ENCODE results near the gene CNDP1. TPM values are rescaled to one million over a fixed set of nuclear protein-coding genes. Genes with fewer than 3 reads are reported as not detected.

Gene CNDP1
- total RNA-seq, 2 experiments from 2014 or later, result 0.25 to 0.39 TPM

DNA sequence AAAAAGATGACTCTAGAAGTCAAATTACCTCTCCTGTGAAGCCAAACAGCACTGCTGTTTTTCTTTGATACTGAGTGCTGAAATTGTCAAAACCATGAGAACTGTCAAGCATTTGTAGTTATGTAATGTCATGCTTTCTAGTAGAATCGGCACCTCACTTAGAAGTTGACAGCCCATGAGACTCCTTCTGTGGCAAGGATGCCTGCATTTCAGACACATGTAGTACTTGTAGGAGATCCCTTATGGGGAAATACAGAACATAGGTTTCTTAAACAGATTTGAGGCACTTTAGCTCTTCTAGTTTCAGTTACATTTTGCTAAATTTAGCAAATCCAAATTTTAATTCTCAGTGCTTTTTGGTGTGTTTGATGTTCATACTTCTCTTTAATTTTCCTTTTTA lies 79.1 kb downstream of the CNDP1 start:
- H3K9me3 ChIP-seq (ENCODE audit: control insufficient read depth in 1 of 2, insufficient read depth in 1 of 2, low read length in 2 of 2), result peaks cover 0 to 4% of the 10 kb centered on the region in 2 experiments
- H3K4me1 Mint-ChIP-seq (ENCODE audit: low read depth), result peaks cover 43% of the 10 kb centered on the region
- DNase-seq (no peak), ATAC-seq (ENCODE audit: poor library complexity) (no peak)
- H3K36me3 Mint-ChIP-seq (ENCODE audit: low read depth), result no peaks in the 10 kb centered on the region
- ChIA-PET POLR2A (no interaction called here), CTCF (interaction anchor here (1.4 kb wide), 1 partner anchor 15 kb away, joined by 3 read pairs; no protein-coding TSS in a partner anchor)
- TF ChIP-seq, protein P1, sequence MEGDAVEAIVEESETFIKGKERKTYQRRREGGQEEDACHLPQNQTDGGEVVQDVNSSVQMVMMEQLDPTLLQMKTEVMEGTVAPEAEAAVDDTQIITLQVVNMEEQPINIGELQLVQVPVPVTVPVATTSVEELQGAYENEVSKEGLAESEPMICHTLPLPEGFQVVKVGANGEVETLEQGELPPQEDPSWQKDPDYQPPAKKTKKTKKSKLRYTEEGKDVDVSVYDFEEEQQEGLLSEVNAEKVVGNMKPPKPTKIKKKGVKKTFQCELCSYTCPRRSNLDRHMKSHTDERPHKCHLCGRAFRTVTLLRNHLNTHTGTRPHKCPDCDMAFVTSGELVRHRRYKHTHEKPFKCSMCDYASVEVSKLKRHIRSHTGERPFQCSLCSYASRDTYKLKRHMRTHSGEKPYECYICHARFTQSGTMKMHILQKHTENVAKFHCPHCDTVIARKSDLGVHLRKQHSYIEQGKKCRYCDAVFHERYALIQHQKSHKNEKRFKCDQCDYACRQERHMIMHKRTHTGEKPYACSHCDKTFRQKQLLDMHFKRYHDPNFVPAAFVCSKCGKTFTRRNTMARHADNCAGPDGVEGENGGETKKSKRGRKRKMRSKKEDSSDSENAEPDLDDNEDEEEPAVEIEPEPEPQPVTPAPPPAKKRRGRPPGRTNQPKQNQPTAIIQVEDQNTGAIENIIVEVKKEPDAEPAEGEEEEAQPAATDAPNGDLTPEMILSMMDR (IDR thresholded peaks at IDR 0.05), result no peak
- H3K4me3 Mint-ChIP-seq, result no peak overlapping the region
- H3K27me3 Mint-ChIP-seq, result no peaks in the 10 kb centered on the region
- peaks cover 4% of the 10 kb centered on the region for H3K4me1 ChIP-seq (ENCODE audit: insufficient read depth, low read length)
- intact Hi-C loops (cut with DNase I, micrococcal nuclease), result no loop called here
- H3K36me3 ChIP-seq (ENCODE audit: insufficient read depth, low read length), result no peaks in the 10 kb centered on the region
- H3K4me3 ChIP-seq (ENCODE audit: low read length), result no peak overlapping the region
- H3K27me3 ChIP-seq (ENCODE audit: control insufficient read depth in 1 of 2, insufficient read depth in 2 of 2, low read length in 2 of 2), result no peaks in the 10 kb centered on the region
- no peak overlapping the region for H3K27ac ChIP-seq (ENCODE audit: low read depth in 1 of 2, low read length in 2 of 2)
- no peaks in the 10 kb centered on the region for H3K9me3 Mint-ChIP-seq
- H3K27ac Mint-ChIP-seq, result no peak overlapping the region

DNA sequence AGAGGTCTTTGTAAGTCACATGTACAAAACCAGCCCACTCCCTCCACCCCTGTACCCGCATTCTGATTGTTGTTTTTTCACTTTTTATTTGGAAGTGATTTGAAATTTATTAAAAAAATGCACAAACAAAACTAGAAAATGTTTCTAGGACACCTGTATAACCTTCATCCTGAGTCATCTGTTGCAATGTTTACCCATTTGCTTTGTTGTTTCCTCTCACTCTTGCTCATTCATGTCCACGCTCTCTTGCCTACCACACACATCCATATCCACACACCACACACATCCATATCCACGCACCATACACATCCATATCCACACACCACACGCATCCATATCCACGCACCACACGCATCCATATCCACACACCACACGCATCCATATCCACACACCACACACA lies 82.2 kb downstream of the CNDP1 start:
- Mint-ChIP-seq H3K27me3 (no peaks in the 10 kb centered on the region), H3K4me3 (no peak overlapping the region), H3K9me3 (no peaks in the 10 kb centered on the region), H3K27ac (no peak overlapping the region), H3K4me1 (ENCODE audit: low read depth) (peaks cover 21% of the 10 kb centered on the region), H3K36me3 (ENCODE audit: low read depth) (no peaks in the 10 kb centered on the region)
- TF ChIP-seq, protein P1 (IDR thresholded peaks at IDR 0.05), result no peak
- DNase-seq (no peak), ATAC-seq (ENCODE audit: poor library complexity) (no peak)
- no peaks in the 10 kb centered on the region for H3K36me3 ChIP-seq (ENCODE audit: insufficient read depth, low read length)
- ChIA-PET CTCF (no interaction called here), POLR2A (no interaction called here)
- no peak overlapping the region for H3K27ac ChIP-seq (ENCODE audit: low read depth in 1 of 2, low read length in 2 of 2)
- H3K27me3 ChIP-seq (ENCODE audit: control insufficient read depth in 1 of 2, insufficient read depth in 2 of 2, low read length in 2 of 2), result no peaks in the 10 kb centered on the region
- H3K4me1 ChIP-seq (ENCODE audit: insufficient read depth, low read length), result peaks cover 4% of the 10 kb centered on the region
- intact Hi-C loops (cut with DNase I, micrococcal nuclease), result no loop called here
- H3K4me3 ChIP-seq (ENCODE audit: low read length), result no peak overlapping the region
- H3K9me3 ChIP-seq (ENCODE audit: control insufficient read depth in 1 of 2, insufficient read depth in 1 of 2, low read length in 2 of 2), result peaks cover 0 to 4% of the 10 kb centered on the region in 2 experiments

GRCh38 chr18:74617486-74617885 lies 83.2 kb downstream of the CNDP1 start:
- POLR2A ChIA-PET, result no interaction called here
- peaks cover 12% of the 10 kb centered on the region for H3K4me1 Mint-ChIP-seq (ENCODE audit: low read depth)
- DNase-seq, result no peak
- intact Hi-C loops (cut with DNase I, micrococcal nuclease), result no loop called here
- no peaks in the 10 kb centered on the region for H3K9me3 Mint-ChIP-seq
- Histone ChIP-seq H3K27me3 (ENCODE audit: control insufficient read depth in 1 of 2, insufficient read depth in 2 of 2, low read length in 2 of 2) (no peaks in the 10 kb centered on the region), H3K4me1 (ENCODE audit: insufficient read depth, low read length) (peaks cover 12% of the 10 kb centered on the region), H3K27ac (ENCODE audit: low read depth in 1 of 2, low read length in 2 of 2) (no peak overlapping the region), H3K9me3 (ENCODE audit: control insufficient read depth in 1 of 2, insufficient read depth in 1 of 2, low read length in 2 of 2) (peaks cover 0 to 4% of the 10 kb centered on the region in 2 experiments), H3K36me3 (ENCODE audit: insufficient read depth, low read length) (no peaks in the 10 kb centered on the region), H3K4me3 (ENCODE audit: low read length) (no peak overlapping the region)
- CTCF ChIA-PET, result no interaction called here
- no peak overlapping the region for H3K4me3 Mint-ChIP-seq
- no peaks in the 10 kb centered on the region for H3K36me3 Mint-ChIP-seq (ENCODE audit: low read depth)
- no peak overlapping the region for H3K27ac Mint-ChIP-seq
- ATAC-seq (ENCODE audit: poor library complexity), result no peak
- TF ChIP-seq, protein P1 (IDR thresholded peaks at IDR 0.05), result no peak
- H3K27me3 Mint-ChIP-seq, result no peaks in the 10 kb centered on the region
